ENCODE data around the gene SPTLC2. TPM values are rescaled to one million over a fixed set of nuclear protein-coding genes. Genes with fewer than 3 reads are reported as not detected.

The SPTLC2 gene
- total and polyA plus RNA-seq, 7 donors: 2.4 to 9.0 (median 5.8) TPM

DNA sequence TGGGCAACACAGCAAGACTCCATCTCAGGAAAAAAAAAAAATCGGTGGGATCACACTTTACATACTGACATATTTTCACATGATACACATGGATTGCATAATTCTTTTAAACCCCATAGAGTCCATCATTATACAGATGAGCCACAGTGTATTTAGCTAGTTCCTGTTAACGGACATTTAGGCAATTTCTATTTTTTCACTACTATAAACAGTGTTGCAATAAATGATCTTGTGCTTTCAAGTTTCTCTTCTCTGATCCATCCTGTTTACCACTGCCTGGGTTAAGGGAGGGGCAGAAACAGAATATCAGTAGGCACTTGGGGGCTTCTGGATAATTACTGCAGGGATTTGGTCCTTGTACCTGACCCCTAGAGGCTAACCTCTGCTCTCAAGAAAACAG, 43.4 kb upstream of the SPTLC2 start:
- Histone ChIP-seq H3K36me3 (ENCODE audit: insufficient read depth in 1 of 2, low read depth in 1 of 2) (no peaks in the 10 kb centered on the region), H3K4me1 (no peaks in the 10 kb centered on the region), H3K9me3 (no peaks in the 10 kb centered on the region), H3K4me3 (no peak overlapping the region), H3K27ac (no peak overlapping the region), H3K27me3 (ENCODE audit: insufficient read depth in 3 of 3, low read length in 2 of 3) (no peaks in the 10 kb centered on the region)
- TF ChIP-seq, protein P1, sequence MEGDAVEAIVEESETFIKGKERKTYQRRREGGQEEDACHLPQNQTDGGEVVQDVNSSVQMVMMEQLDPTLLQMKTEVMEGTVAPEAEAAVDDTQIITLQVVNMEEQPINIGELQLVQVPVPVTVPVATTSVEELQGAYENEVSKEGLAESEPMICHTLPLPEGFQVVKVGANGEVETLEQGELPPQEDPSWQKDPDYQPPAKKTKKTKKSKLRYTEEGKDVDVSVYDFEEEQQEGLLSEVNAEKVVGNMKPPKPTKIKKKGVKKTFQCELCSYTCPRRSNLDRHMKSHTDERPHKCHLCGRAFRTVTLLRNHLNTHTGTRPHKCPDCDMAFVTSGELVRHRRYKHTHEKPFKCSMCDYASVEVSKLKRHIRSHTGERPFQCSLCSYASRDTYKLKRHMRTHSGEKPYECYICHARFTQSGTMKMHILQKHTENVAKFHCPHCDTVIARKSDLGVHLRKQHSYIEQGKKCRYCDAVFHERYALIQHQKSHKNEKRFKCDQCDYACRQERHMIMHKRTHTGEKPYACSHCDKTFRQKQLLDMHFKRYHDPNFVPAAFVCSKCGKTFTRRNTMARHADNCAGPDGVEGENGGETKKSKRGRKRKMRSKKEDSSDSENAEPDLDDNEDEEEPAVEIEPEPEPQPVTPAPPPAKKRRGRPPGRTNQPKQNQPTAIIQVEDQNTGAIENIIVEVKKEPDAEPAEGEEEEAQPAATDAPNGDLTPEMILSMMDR (IDR thresholded peaks at IDR 0.05): no peak
- 79 to 88% (median 82%) methylated on average over 2 of the region's 2 CpGs for WGBS, 3 donors
- no peak for DNase-seq
- ATAC-seq: no peak
- intact Hi-C loops (cut with DNase I): loop anchor here (5.0 to 10.0 kb wide), 2 partner anchors 47 to 165 kb away; partner anchors contain the start of genes ALKBH1 (in 1 of the 2) and SLIRP (in 1 of the 2)

DNA sequence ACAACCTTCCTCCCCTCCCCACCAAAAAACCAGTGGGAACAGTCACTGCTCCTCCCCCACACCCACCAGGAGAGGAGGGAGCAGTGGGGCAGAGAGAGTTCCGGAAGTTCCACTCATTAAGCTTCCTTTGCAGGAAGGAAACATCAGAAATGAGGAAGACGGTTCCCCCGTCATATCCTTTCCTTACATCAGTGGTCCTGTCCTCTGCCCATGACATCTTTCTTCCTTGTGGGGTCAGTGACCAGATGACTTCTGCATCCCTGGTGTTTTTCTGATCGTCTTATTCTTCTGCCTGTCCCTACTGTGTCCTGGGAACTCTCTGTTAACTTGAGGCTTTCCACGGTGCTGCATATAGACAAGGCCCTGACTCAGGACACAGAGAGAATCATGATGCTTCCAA, 40.8 kb upstream of the SPTLC2 start:
- H3K27ac ChIP-seq: no peak overlapping the region
- WGBS, 3 donors: 59 to 73% (median 68%) methylated on average over 5 of the region's 5 CpGs
- DNase-seq: no peak

DNA sequence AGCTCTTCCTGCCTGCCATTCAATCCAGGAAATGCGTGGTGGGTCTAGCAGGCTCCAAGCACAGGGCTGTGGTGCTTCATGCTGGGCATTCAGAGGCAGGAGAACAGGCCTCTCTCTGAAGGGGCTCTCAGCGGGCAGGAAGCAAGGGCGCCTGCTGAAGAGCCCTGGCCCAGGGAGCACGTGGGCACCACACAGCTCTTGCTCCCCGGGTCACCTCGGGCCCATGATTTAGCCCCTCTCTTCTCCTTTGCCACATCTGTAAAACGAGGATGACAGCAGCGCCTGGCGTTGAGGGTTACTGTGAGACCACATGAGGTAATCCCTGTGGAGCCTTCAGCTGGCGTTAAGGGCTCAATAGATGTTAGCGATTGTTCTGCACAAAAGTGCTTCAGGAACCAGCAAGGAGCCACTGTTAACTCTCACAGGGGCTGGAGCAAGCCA, 37.6 kb upstream of the SPTLC2 start:
- Histone ChIP-seq H3K4me1 (no peaks in the 10 kb centered on the region), H3K4me3 (no peak overlapping the region), H3K27ac (no peak overlapping the region), H3K36me3 (ENCODE audit: insufficient read depth in 1 of 2, low read depth in 1 of 2) (no peaks in the 10 kb centered on the region), H3K27me3 (ENCODE audit: insufficient read depth in 3 of 3, low read length in 2 of 3) (no peaks in the 10 kb centered on the region), H3K9me3 (no peaks in the 10 kb centered on the region)
- ATAC-seq (no peak), DNase-seq (no peak)
- WGBS, 3 donors: 40 to 55% (median 49%) methylated on average over 11 of the region's 11 CpGs
- intact Hi-C loops (cut with DNase I): loop anchor here in 1 of 2 donors (10.0 kb wide), 1 partner anchor 171 kb away; no protein-coding TSS in a partner anchor
- TF ChIP-seq, protein P1 (IDR thresholded peaks at IDR 0.05): no peak

More for the DNA sequence above, 40.8 kb upstream of the SPTLC2 start:
- intact Hi-C loops (cut with DNase I): loop anchor here (5.0 to 10.0 kb wide), 2 partner anchors 50 to 168 kb away; partner anchors contain the start of genes ALKBH1 (in 1 of the 2) and SLIRP (in 1 of the 2)
- ATAC-seq: peak in 1 of 4 donors; percentile 22
- Histone ChIP-seq H3K27me3 (ENCODE audit: insufficient read depth in 3 of 3, low read length in 2 of 3) (no peaks in the 10 kb centered on the region), H3K4me1 (no peaks in the 10 kb centered on the region), H3K36me3 (ENCODE audit: insufficient read depth in 1 of 2, low read depth in 1 of 2) (no peaks in the 10 kb centered on the region), H3K4me3 (no peak overlapping the region), H3K9me3 (no peaks in the 10 kb centered on the region)
- TF ChIP-seq, protein P1 (IDR thresholded peaks at IDR 0.05): no peak

DNA sequence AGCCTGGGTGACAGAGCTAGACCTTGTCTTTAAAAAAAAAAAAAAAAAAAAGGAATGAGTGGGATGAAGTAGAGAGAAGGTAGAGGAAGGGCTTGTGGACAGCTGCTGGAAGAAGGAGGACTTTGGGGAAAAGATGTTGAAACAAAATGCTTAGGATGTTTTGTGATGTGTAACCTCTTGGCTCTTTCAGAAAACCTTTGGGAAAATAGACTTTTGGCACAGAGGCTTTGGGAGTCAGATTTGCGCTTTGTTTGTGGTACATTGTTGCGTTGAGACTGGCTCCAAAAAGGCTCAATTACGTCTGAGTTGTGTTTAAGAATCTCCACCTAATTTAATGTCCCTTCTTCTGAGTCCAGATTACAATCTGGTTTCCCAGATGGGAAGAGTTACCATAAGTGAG, 32.9 kb upstream of the SPTLC2 start:
- H3K27me3 ChIP-seq (ENCODE audit: insufficient read depth in 3 of 3, low read length in 2 of 3): no peaks in the 10 kb centered on the region
- no peaks in the 10 kb centered on the region for H3K36me3 ChIP-seq (ENCODE audit: insufficient read depth in 1 of 2, low read depth in 1 of 2)
- H3K27ac ChIP-seq: no peak overlapping the region
- intact Hi-C loops (cut with DNase I): no loop called here
- no peaks in the 10 kb centered on the region for H3K9me3 ChIP-seq
- WGBS, 3 donors: 73 to 83% (median 74%) methylated on average over 3 of the region's 3 CpGs
- no peak for ATAC-seq
- no peak for DNase-seq
- H3K4me1 ChIP-seq: no peaks in the 10 kb centered on the region
- H3K4me3 ChIP-seq: no peak overlapping the region
- TF ChIP-seq, protein P1 (IDR thresholded peaks at IDR 0.05): no peak

All from psoas muscle (tissue), 8 donors.